A549 treated with Mapracorat at 1 μM for 4 hours (cell line): ENCODE measurements around the gene TMEM131L. TPM values are rescaled to one million over a fixed set of nuclear protein-coding genes. Genes with fewer than 3 reads are reported as not detected.

Experiments
- total RNA-seq: library from RNA; stranded (reverse); fragments of 200-300 nt; extraction: Qiagen RNA extraction; gene quantifications from 5 replicates; pipeline ENCODE4 v1.2.3, GENCODE V29; 2022

The TMEM131L gene, protein sequence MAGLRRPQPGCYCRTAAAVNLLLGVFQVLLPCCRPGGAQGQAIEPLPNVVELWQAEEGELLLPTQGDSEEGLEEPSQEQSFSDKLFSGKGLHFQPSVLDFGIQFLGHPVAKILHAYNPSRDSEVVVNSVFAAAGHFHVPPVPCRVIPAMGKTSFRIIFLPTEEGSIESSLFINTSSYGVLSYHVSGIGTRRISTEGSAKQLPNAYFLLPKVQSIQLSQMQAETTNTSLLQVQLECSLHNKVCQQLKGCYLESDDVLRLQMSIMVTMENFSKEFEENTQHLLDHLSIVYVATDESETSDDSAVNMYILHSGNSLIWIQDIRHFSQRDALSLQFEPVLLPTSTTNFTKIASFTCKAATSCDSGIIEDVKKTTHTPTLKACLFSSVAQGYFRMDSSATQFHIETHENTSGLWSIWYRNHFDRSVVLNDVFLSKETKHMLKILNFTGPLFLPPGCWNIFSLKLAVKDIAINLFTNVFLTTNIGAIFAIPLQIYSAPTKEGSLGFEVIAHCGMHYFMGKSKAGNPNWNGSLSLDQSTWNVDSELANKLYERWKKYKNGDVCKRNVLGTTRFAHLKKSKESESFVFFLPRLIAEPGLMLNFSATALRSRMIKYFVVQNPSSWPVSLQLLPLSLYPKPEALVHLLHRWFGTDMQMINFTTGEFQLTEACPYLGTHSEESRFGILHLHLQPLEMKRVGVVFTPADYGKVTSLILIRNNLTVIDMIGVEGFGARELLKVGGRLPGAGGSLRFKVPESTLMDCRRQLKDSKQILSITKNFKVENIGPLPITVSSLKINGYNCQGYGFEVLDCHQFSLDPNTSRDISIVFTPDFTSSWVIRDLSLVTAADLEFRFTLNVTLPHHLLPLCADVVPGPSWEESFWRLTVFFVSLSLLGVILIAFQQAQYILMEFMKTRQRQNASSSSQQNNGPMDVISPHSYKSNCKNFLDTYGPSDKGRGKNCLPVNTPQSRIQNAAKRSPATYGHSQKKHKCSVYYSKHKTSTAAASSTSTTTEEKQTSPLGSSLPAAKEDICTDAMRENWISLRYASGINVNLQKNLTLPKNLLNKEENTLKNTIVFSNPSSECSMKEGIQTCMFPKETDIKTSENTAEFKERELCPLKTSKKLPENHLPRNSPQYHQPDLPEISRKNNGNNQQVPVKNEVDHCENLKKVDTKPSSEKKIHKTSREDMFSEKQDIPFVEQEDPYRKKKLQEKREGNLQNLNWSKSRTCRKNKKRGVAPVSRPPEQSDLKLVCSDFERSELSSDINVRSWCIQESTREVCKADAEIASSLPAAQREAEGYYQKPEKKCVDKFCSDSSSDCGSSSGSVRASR (N-terminal part only)
- total RNA-seq = 5.5 to 6.5 TPM (median 6.3 TPM) in 5 replicates

DNA sequence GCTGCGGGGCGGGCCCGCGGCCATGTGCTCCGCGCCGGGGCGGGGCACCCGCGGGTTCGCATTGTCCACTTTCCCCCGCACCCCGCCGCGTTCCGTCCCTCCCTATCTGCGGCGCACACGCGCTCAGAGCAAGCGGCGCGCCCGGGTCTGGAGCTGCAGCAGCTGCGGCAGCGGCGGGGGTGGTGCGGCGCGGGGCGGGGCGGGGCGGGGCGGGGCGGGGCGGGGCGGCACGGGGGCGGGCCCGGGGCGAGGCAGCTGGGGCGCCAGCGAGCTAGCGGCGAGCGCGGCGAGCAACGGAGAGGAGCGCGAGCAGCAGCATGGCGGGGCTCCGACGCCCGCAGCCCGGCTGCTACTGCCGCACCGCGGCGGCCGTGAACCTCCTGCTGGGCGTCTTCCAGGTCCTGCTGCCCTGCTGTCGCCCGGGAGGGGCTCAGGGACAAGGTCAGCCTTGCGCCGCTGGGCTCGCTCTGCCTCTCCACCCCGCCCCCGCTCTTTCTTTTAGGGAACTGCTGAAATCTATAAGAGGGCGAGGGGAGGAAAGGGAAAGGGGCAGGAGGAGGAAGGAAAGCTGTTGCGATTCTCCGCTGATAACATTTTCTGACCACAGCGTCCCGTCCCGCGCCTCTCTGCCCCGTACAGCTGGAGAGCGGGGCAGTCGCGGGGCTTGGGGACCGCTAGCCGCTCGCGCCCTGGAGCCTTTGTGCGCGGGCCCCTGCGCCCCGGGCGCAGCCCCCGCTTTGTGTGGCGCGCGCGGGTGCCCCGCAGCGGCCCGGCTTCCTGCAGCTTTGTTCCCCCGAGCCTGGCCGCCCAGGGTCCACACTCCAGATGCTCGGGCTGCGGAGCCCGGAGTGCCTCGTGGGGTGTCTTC is at the start of gene TMEM131L:
TMEM131L (plus strand) TSS at position 280 of the 868 bp plus-strand sequence; CDS start at position 318, 38 bp downstream.

DNA sequence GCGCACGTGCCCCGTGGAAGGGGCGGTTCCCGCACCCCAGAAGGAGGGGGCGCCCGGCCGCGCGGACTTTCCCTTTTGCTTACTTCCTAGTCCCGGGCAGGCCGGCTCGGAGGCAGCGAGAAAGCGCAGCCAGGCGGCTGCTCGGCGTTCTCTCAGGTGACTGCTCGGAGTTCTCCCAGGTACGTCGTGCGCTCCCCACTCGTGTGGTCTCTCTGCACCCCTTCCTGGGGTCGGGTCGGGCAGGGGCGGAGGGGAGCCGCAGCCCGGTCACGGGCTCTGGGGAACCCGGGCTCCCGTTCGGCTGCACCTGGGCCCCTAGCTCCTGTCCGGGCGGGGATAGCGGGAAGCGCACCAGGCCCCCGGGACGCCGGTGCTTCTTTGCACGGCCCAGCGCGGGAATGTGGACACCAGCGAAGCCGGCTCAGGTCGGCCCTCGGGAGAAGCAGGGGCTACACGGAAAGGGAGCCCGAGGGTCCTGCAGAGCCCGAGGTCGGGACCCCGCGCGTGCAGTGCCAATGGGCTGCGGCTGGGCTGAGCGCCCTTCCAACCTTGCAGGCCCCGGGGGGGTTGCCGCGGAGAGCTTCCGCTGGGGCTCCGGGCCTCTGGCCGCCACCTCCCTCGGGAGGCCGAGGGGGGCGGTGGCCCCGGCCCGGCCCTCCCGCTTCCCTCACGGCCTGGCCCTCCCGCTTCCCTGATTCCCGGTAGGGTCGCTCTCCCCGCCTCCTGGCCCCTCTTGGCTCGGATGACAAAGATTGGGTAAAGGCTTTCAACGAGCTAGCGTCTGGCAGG is 218.2 kb downstream of the TMEM131L start, which contains the start of gene TLR2:
TLR2 (plus strand) TSS at position 99 of the 789 bp plus-strand sequence. CDS start 18,628 bp downstream, outside the sequence.

Other genes starting within 250 kb of the TMEM131L start
- 12.3 to 18.7 TPM (median 13.3 TPM) in 5 replicates for gene MND1, start 121.7 kb upstream of the TMEM131L start, total RNA-seq
- gene TLR2, start 217.9 kb downstream of the TMEM131L start, total RNA-seq = 0.29 to 0.79 TPM (median 0.51 TPM) in 5 replicates